ENCODE measurements around the gene SLC12A5.

The SLC12A5 gene

DNA sequence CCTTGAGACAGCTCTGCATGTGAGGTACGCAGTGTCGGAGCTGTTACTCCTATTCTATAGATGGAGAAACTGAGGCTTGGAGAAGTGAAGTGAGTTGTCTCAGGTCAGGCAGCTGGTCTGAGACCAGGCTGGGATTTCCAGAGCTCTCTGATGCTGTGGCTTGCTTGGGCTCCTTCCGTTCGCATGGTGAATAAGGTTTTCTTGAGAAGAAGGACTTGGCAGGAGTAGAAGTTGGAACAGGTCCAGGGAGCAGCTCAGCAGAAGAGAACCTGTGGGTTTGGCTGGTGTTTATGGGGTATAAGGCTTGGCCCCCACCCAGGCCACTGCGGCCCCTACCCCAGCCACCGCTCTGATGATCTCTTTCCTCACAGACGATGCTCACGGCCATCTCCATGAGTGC lies 7.4 kb downstream of the SLC12A5 start:
- Histone ChIP-seq H3K27me3 (ENCODE audit: control insufficient read depth, insufficient read depth, low read length) (peaks cover 18% of the 10 kb centered on the region), H3K36me3 (ENCODE audit: control insufficient read depth, insufficient read depth, low read length) (no peaks in the 10 kb centered on the region), H3K4me3 (ENCODE audit: low read length) (no peak overlapping the region), H3K9ac (ENCODE audit: low read length) (no peak overlapping the region), H3K4me1 (ENCODE audit: control insufficient read depth, insufficient read depth, low read length) (no peaks in the 10 kb centered on the region), H3K27ac (ENCODE audit: low read depth, low read length) (no peak overlapping the region)

DNA sequence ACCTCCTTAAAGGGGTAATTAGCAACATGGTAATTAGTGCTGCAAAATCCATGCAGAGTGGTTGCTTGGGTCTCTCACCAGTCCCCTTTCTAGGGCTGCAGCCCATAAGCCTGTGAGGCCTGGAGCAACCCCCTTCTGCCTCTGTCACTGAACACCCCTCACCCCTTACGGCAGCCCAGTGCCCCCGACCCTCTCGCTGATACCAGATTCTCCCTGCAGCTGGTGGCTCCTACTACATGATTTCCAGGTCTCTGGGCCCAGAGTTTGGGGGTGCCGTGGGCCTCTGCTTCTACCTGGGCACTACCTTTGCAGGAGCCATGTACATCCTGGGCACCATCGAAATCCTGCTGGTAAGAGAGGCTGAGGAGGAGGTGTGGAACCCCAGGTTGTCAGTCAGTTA lies 8.0 kb downstream of the SLC12A5 start:
- Histone ChIP-seq H3K9ac (ENCODE audit: low read length) (no peak overlapping the region), H3K4me3 (ENCODE audit: low read length) (no peak overlapping the region), H3K27me3 (ENCODE audit: control insufficient read depth, insufficient read depth, low read length) (peaks cover 13% of the 10 kb centered on the region), H3K36me3 (ENCODE audit: control insufficient read depth, insufficient read depth, low read length) (no peaks in the 10 kb centered on the region), H3K4me1 (ENCODE audit: control insufficient read depth, insufficient read depth, low read length) (no peaks in the 10 kb centered on the region), H3K27ac (ENCODE audit: low read depth, low read length) (no peak overlapping the region)

DNA sequence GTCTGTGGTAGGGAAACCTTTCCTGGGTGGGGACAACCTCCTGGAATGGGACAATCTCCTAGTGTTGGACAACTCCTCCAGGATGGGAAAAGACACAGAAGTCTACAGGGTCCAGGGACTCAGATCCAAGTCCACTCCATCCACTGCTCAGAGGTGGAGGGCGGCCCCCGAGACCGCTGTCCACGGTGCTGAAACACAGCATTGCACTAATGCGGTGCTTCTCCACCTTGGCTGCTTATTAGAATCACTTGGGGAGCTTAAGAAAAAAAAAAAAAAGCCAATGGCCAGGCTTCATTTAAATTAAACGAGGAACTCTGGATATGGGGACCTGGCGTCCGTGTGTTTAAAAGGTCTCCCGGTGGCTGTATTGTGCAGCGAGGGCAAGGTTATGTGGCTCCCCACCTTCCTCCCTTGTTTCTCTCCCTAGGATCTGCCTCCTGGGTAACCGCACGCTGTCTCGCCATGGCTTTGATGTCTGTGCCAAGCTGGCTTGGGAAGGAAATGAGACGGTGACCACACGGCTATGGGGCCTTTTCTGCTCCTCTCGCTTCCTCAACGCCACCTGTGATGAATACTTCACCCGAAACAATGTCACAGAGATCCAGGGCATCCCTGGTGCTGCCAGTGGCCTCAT lies 12.0 kb downstream of the SLC12A5 start:
- no peak overlapping the region for H3K9ac ChIP-seq (ENCODE audit: low read length)
- no peaks in the 10 kb centered on the region for H3K27me3 ChIP-seq (ENCODE audit: control insufficient read depth, insufficient read depth, low read length)
- no peaks in the 10 kb centered on the region for H3K36me3 ChIP-seq (ENCODE audit: control insufficient read depth, insufficient read depth, low read length)
- H3K4me3 ChIP-seq (ENCODE audit: low read length), result no peak overlapping the region
- no peak overlapping the region for H3K27ac ChIP-seq (ENCODE audit: low read depth, low read length)
- H3K4me1 ChIP-seq (ENCODE audit: control insufficient read depth, insufficient read depth, low read length), result no peaks in the 10 kb centered on the region

DNA sequence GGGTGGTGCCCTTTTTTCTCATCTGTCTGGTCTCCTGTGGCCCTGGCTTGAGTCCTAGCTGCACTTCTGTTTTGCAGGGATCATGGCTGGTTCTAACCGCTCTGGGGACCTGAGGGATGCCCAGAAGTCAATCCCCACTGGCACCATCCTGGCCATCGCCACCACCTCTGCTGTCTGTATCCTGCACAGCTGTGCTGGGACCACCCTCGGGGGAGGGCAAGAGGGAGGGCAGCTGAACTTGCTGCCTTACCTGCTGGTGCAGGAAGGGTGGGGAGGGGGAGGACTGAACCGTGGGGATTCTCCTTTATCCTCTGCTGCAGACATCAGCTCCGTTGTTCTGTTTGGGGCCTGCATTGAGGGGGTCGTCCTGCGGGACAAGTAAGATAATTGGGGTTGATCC lies 14.5 kb downstream of the SLC12A5 start:
- no peaks in the 10 kb centered on the region for H3K27me3 ChIP-seq (ENCODE audit: control insufficient read depth, insufficient read depth, low read length)
- no peak overlapping the region for H3K9ac ChIP-seq (ENCODE audit: low read length)
- H3K27ac ChIP-seq (ENCODE audit: low read depth, low read length), result no peak overlapping the region
- no peaks in the 10 kb centered on the region for H3K36me3 ChIP-seq (ENCODE audit: control insufficient read depth, insufficient read depth, low read length)
- no peak overlapping the region for H3K4me3 ChIP-seq (ENCODE audit: low read length)
- no peaks in the 10 kb centered on the region for H3K4me1 ChIP-seq (ENCODE audit: control insufficient read depth, insufficient read depth, low read length)

DNA sequence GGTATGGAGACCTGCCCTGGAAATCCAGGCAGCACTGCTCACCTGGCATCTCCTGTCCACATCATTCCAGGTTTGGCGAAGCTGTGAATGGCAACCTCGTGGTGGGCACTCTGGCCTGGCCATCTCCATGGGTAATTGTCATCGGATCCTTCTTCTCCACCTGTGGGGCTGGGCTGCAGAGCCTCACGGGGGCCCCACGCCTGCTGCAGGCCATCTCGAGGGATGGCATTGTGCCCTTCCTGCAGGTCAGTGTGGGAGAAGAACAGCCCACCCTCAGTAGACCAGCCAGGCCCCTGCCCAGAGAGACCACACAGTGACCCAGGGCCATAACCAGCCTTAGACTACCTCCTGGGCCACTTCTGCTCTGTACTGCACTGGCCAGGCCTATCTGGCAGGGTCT lies 15.9 kb downstream of the SLC12A5 start:
- Histone ChIP-seq H3K27me3 (ENCODE audit: control insufficient read depth, insufficient read depth, low read length) (no peaks in the 10 kb centered on the region), H3K36me3 (ENCODE audit: control insufficient read depth, insufficient read depth, low read length) (no peaks in the 10 kb centered on the region), H3K4me1 (ENCODE audit: control insufficient read depth, insufficient read depth, low read length) (no peaks in the 10 kb centered on the region), H3K9ac (ENCODE audit: low read length) (no peak overlapping the region), H3K4me3 (ENCODE audit: low read length) (no peak overlapping the region), H3K27ac (ENCODE audit: low read depth, low read length) (no peak overlapping the region)

DNA sequence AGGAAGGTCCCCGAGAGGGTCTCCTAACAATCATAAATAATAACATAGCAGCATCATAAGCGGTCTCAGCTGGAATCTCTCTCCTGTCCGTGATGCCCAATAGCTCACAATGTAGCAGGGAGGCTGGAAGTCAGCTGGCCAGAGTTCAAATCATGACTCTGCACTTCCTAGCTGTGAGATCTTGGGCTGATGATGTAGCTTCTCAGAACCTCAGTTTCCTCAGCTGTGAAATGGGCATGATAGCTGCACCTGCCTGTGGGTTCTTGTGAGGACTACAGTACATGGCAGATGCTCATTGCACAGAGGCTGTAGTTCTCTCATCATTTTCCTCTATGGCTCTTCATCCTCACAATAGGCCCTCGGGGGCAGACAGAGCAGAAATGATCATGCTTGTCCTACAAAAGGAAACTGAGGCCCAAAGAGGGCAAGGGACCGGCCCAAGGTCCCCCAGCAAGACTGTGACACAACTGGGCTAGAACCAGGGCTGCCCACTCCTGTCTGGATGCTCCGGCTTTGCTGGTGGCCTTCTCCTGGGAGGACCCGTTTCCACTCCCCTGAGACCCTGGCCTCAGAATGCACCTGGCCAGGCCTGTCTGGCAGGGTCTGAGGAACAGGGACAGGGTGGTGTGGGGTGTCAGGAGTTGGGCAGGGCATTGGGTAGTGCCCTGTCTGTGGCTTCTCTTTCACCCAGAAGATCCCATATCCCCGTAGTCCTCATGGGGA lies 17.7 kb downstream of the SLC12A5 start:
- H3K9ac ChIP-seq (ENCODE audit: low read length), result no peak overlapping the region
- H3K27ac ChIP-seq (ENCODE audit: low read depth, low read length), result no peak overlapping the region
- no peaks in the 10 kb centered on the region for H3K27me3 ChIP-seq (ENCODE audit: control insufficient read depth, insufficient read depth, low read length)
- H3K36me3 ChIP-seq (ENCODE audit: control insufficient read depth, insufficient read depth, low read length), result no peaks in the 10 kb centered on the region
- H3K4me1 ChIP-seq (ENCODE audit: control insufficient read depth, insufficient read depth, low read length), result no peaks in the 10 kb centered on the region
- no peak overlapping the region for H3K4me3 ChIP-seq (ENCODE audit: low read length)

DNA sequence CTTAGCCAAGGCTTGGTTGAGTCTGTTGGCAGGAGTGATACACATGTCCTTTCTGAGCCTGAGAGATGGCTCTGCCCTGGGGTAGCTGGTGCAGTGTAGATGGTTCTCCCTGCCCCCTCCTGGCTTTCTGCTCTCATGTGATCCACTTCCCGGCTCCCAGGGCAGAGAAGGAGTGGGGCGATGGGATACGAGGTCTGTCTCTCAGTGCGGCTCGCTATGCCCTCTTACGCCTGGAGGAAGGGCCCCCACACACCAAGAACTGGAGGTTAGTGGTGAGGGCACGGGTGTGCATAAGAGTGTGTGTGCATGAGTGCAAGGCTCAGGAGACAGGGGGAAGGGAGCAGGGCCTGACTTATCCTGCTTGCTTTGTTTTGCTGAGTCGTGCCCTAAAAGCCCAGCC lies 18.8 kb downstream of the SLC12A5 start:
- Histone ChIP-seq H3K9ac (ENCODE audit: low read length) (no peak overlapping the region), H3K36me3 (ENCODE audit: control insufficient read depth, insufficient read depth, low read length) (no peaks in the 10 kb centered on the region), H3K4me1 (ENCODE audit: control insufficient read depth, insufficient read depth, low read length) (no peaks in the 10 kb centered on the region), H3K27me3 (ENCODE audit: control insufficient read depth, insufficient read depth, low read length) (no peaks in the 10 kb centered on the region), H3K4me3 (ENCODE audit: low read length) (no peak overlapping the region), H3K27ac (ENCODE audit: low read depth, low read length) (no peak overlapping the region)

DNA sequence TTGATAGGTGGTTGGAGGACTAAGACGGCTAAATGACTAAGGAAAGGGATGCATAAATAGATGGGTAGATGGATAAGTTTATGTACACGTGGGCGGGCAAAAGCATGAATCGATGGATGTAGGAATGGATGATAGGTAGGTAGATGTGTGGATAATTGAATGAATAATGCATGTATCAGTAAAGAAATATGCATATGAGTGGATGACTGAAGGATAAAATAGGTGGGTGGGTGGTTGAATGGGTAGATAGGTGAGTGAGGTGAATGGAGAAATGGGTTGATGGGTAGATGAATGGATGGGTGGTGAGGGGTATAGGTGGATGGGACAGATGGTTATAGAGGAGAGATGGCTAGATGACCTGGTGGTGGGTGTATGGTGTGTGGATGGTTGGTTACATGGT lies 20.2 kb downstream of the SLC12A5 start:
- Histone ChIP-seq H3K4me3 (ENCODE audit: low read length) (no peak overlapping the region), H3K36me3 (ENCODE audit: control insufficient read depth, insufficient read depth, low read length) (no peaks in the 10 kb centered on the region), H3K27ac (ENCODE audit: low read depth, low read length) (no peak overlapping the region), H3K4me1 (ENCODE audit: control insufficient read depth, insufficient read depth, low read length) (no peaks in the 10 kb centered on the region), H3K9ac (ENCODE audit: low read length) (no peak overlapping the region), H3K27me3 (ENCODE audit: control insufficient read depth, insufficient read depth, low read length) (no peaks in the 10 kb centered on the region)

DNA sequence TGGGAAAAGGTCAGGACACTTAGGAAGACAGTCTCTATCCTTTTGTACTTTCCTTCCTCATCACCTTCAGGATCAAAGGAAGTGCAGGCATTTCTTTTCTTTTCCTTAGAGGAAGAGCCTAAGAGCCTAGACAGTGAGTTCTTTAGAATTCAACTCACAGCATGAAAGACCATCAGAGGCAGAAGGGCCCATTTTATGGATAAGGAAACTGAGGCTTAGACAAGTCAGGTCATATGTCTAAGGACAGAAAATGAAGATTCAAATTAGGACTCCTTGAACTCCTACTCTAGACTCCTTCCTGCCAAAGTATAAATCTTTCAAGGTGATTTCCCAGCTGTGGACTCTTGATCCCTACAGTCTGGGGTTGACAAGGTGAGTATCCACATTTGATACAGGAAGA lies 20.8 kb downstream of the SLC12A5 start:
- Histone ChIP-seq H3K36me3 (ENCODE audit: control insufficient read depth, insufficient read depth, low read length) (no peaks in the 10 kb centered on the region), H3K27ac (ENCODE audit: low read depth, low read length) (no peak overlapping the region), H3K9ac (ENCODE audit: low read length) (no peak overlapping the region), H3K27me3 (ENCODE audit: control insufficient read depth, insufficient read depth, low read length) (no peaks in the 10 kb centered on the region), H3K4me3 (ENCODE audit: low read length) (no peak overlapping the region), H3K4me1 (ENCODE audit: control insufficient read depth, insufficient read depth, low read length) (no peaks in the 10 kb centered on the region)

DNA sequence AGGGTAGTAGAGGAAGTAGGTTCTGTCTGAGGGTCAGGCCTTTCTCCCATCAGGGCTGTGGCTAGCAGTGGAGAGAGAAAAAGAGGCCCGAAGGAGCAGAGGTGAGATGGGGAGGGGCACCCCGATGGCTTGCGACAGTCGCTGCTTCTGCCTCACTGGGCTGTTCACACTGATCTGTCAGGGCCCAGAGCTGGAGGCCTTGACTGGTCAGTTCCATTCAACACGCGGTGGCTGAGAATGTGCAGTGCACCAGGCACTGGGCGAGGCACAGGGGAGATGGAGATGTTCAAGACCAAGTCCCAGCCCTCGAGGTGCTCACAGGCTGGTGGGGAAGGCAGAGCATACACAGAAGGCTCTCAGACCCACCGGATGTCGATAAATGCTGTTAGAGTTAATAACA lies 21.4 kb downstream of the SLC12A5 start:
- Histone ChIP-seq H3K4me1 (ENCODE audit: control insufficient read depth, insufficient read depth, low read length) (no peaks in the 10 kb centered on the region), H3K36me3 (ENCODE audit: control insufficient read depth, insufficient read depth, low read length) (no peaks in the 10 kb centered on the region), H3K9ac (ENCODE audit: low read length) (no peak overlapping the region), H3K4me3 (ENCODE audit: low read length) (no peak overlapping the region), H3K27me3 (ENCODE audit: control insufficient read depth, insufficient read depth, low read length) (no peaks in the 10 kb centered on the region), H3K27ac (ENCODE audit: low read depth, low read length) (no peak overlapping the region)

DNA sequence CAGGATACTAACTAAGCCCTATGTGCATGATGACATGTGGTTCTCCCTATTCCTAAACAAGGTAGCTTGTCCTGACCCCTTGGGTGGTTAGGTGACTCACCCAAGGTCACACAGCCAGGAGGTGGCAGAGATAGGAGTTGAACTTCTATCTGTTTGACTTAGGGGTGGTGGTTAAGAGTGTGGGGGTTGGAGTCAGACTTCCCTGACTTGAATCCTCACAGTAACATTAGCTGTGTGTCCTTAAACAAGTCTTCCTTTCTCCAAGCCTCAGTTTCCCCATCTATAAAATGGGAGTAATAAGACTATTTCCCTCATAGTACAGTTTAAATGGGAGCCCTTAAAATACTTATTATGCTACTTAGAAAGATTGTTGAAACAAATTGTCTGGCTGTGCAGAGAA lies 21.9 kb downstream of the SLC12A5 start:
- Histone ChIP-seq H3K9ac (ENCODE audit: low read length) (no peak overlapping the region), H3K27me3 (ENCODE audit: control insufficient read depth, insufficient read depth, low read length) (no peaks in the 10 kb centered on the region), H3K27ac (ENCODE audit: low read depth, low read length) (no peak overlapping the region), H3K4me1 (ENCODE audit: control insufficient read depth, insufficient read depth, low read length) (no peaks in the 10 kb centered on the region), H3K4me3 (ENCODE audit: low read length) (no peak overlapping the region), H3K36me3 (ENCODE audit: control insufficient read depth, insufficient read depth, low read length) (no peaks in the 10 kb centered on the region)

DNA sequence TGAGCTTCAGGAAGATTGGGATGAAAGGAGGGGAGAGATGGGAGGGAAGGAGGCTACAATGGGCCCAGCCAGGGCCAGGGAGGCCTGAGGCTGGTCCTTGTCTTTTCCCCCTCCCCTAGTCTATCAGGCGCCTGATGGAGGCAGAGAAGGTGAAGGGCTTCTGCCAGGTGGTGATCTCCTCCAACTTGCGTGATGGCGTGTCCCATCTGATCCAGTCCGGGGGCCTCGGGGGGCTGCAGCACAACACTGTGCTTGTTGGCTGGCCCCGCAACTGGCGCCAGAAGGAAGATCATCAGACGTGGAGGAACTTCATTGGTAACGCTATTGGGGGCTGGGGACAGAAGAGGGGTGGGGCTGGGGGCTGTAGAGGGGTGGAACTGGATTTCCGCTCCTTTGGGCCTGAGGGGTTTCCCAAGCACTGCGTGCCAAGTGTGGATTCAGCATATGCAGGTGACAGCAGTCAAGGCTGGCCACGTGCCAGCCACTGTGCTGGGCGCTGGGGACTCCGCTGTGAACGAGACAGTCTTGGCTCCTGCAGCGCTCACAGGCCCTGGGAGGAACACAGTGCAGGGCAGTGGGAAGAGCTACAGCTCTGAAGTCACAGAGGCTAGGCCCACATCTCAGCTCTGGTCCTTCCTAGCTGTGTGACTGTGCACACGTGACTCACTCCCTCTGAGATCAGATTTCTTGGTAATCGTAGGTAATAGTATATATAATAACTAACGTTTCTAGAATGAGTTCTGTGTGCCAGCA lies 22.7 kb downstream of the SLC12A5 start:
- Histone ChIP-seq H3K27ac (ENCODE audit: low read depth, low read length) (no peak overlapping the region), H3K4me1 (ENCODE audit: control insufficient read depth, insufficient read depth, low read length) (no peaks in the 10 kb centered on the region), H3K9ac (ENCODE audit: low read length) (no peak overlapping the region), H3K36me3 (ENCODE audit: control insufficient read depth, insufficient read depth, low read length) (no peaks in the 10 kb centered on the region), H3K27me3 (ENCODE audit: control insufficient read depth, insufficient read depth, low read length) (no peaks in the 10 kb centered on the region), H3K4me3 (ENCODE audit: low read length) (no peak overlapping the region)
